Esophagus muscularis mucosa (tissue), 4 donors: Measurements from ENCODE around the gene KANK2.

Experiments used
- CTCF ChIP-seq, 3 experiments: fragments of 200-600 bp in 2 of 3; fragments of 450-650 bp in 1 of 3; sonication (generic) in 2 of 3; IDR thresholded peaks; one replicate each; pipeline ENCODE4 v1.5.1; 2017 to 2019; ENCODE audit warnings: antibody characterized with exemption in 3 of 3, mild to moderate bottlenecking in 2 of 3, moderate library complexity in 1 of 3
- EP300 ChIP-seq: sonication (generic); formaldehyde crosslinking; IDR thresholded peaks from one replicate; pipeline ENCODE4 v1.6.1; 2017; ENCODE audit warnings: antibody characterized with exemption
- POLR2A ChIP-seq: fragments of 450-650 bp; IDR thresholded peaks from one replicate; pipeline ENCODE4 v1.6.1; 2017; ENCODE audit warnings: antibody characterized with exemption, moderate library complexity, mild to moderate bottlenecking, low read depth

- TF ChIP-seq CTCF (IDR thresholded peaks at IDR 0.05), result no peak
- TF ChIP-seq POLR2A, result no peak
- TF ChIP-seq EP300, result no peak
Observed at GRCh38 chr19:11174336-11174735, 23.0 kb downstream of the KANK2 start.
